HEK293 (cell line): ENCODE measurements around the gene NTN3.

Experiments
- KLF7 ChIP-seq: fragments of 450-650 bp; formaldehyde crosslinking; IDR thresholded peaks from 2 replicates; pipeline ENCODE4 v1.5.1; 2016; ENCODE audit warnings: missing biosample characterization, missing genetic modification characterization, borderline replicate concordance
- KLF8 ChIP-seq: fragments of 450-650 bp; formaldehyde crosslinking; IDR thresholded peaks from 2 replicates; pipeline ENCODE4 v1.5.1; 2016; ENCODE audit warnings: missing biosample characterization, missing genetic modification characterization
- OSR2 ChIP-seq: fragments of 450-650 bp; formaldehyde crosslinking; IDR thresholded peaks from 2 replicates; pipeline ENCODE4 v1.5.1; 2016; ENCODE audit warnings: missing biosample characterization, missing genetic modification characterization
- OVOL3 ChIP-seq: fragments of 450-650 bp; formaldehyde crosslinking; IDR thresholded peaks from 2 replicates; pipeline ENCODE4 v1.5.1; 2016; ENCODE audit warnings: missing biosample characterization, missing genetic modification characterization
- ZFP3 ChIP-seq: fragments of 450-650 bp; formaldehyde crosslinking; IDR thresholded peaks from 2 replicates; pipeline ENCODE4 v1.5.1; 2016; ENCODE audit warnings: low read depth, missing biosample characterization, missing genetic modification characterization
- ZFP37 ChIP-seq: fragments of 450-650 bp; formaldehyde crosslinking; IDR thresholded peaks from 2 replicates; pipeline ENCODE4 v1.5.1; 2016; ENCODE audit warnings: missing biosample characterization, missing genetic modification characterization
- ZIC2 ChIP-seq: fragments of 450-650 bp; formaldehyde crosslinking; IDR thresholded peaks from 2 replicates; pipeline ENCODE4 v1.5.1; 2016; ENCODE audit warnings: missing biosample characterization, missing genetic modification characterization
- ZNF10 ChIP-seq: fragments of 450-650 bp; formaldehyde crosslinking; IDR thresholded peaks from 2 replicates; pipeline ENCODE4 v1.5.1; 2017; ENCODE audit warnings: missing biosample characterization, missing genetic modification characterization
- ZNF155 ChIP-seq: fragments of 450-650 bp; formaldehyde crosslinking; IDR thresholded peaks from 2 replicates; pipeline ENCODE4 v1.5.1; 2016; ENCODE audit warnings: missing biosample characterization, missing genetic modification characterization
- ZNF16 ChIP-seq: fragments of 450-650 bp; formaldehyde crosslinking; IDR thresholded peaks from 2 replicates; pipeline ENCODE4 v1.5.1; 2016; ENCODE audit warnings: low read depth, missing biosample characterization, missing genetic modification characterization
- ZNF169 ChIP-seq: fragments of 450-650 bp; formaldehyde crosslinking; IDR thresholded peaks from 2 replicates; pipeline ENCODE4 v1.5.1; 2016; ENCODE audit warnings: missing biosample characterization, missing genetic modification characterization
- ZNF211 ChIP-seq: fragments of 450-650 bp; formaldehyde crosslinking; IDR thresholded peaks from 2 replicates; pipeline ENCODE4 v1.5.1; 2016; ENCODE audit warnings: low read depth, missing biosample characterization, missing genetic modification characterization
- ZNF23 ChIP-seq: fragments of 450-650 bp; formaldehyde crosslinking; IDR thresholded peaks from 2 replicates; pipeline ENCODE4 v1.5.1; 2016; ENCODE audit warnings: missing biosample characterization, missing genetic modification characterization, borderline replicate concordance
- ZNF24 ChIP-seq: fragments of 450-650 bp; formaldehyde crosslinking; IDR thresholded peaks from 2 replicates; pipeline ENCODE4 v1.5.1; 2016; ENCODE audit warnings: missing biosample characterization, missing genetic modification characterization
- ZNF324 ChIP-seq: fragments of 450-650 bp; formaldehyde crosslinking; IDR thresholded peaks from 2 replicates; pipeline ENCODE4 v1.5.1; 2016; ENCODE audit warnings: missing biosample characterization, missing genetic modification characterization
- ZNF48 ChIP-seq: fragments of 450-650 bp; formaldehyde crosslinking; IDR thresholded peaks from 2 replicates; pipeline ENCODE4 v1.5.1; 2016; ENCODE audit warnings: missing biosample characterization, missing genetic modification characterization
- ZNF529 ChIP-seq: fragments of 450-650 bp; formaldehyde crosslinking; IDR thresholded peaks from 2 replicates; pipeline ENCODE4 v1.5.1; 2017; ENCODE audit warnings: missing genetic modification characterization, missing biosample characterization; ENCODE audit not compliant: insufficient replicate concordance
- ZNF558 ChIP-seq: fragments of 450-650 bp; formaldehyde crosslinking; IDR thresholded peaks from 2 replicates; pipeline ENCODE4 v1.5.1; 2016; ENCODE audit warnings: missing biosample characterization, missing genetic modification characterization
- ZNF629 ChIP-seq: fragments of 450-650 bp; formaldehyde crosslinking; IDR thresholded peaks from 2 replicates; pipeline ENCODE4 v1.5.1; 2017; ENCODE audit warnings: missing biosample characterization, missing genetic modification characterization
- TF ChIP-seq, protein P1 (sequence below): fragments of 450-650 bp; formaldehyde crosslinking; IDR thresholded peaks from 2 replicates; pipeline ENCODE4 v1.5.0; 2017; ENCODE audit warnings: missing biosample characterization, missing genetic modification characterization, borderline replicate concordance
- TF ChIP-seq, protein P2 (sequence below): fragments of 450-650 bp; formaldehyde crosslinking; IDR thresholded peaks from 2 replicates; pipeline ENCODE4 v1.5.1; 2016; ENCODE audit warnings: missing biosample characterization, missing genetic modification characterization
- TF ChIP-seq, protein P3 (sequence below): fragments of 450-650 bp; formaldehyde crosslinking; IDR thresholded peaks from 2 replicates; pipeline ENCODE4 v1.5.1; 2016; ENCODE audit warnings: missing biosample characterization, missing genetic modification characterization
- TF ChIP-seq, protein P4 (sequence below): fragments of 450-650 bp; formaldehyde crosslinking; IDR thresholded peaks from 2 replicates; pipeline ENCODE4 v1.5.1; 2016; ENCODE audit warnings: missing biosample characterization, missing genetic modification characterization
- TF ChIP-seq, protein P5 (sequence below): fragments of 450-650 bp; formaldehyde crosslinking; IDR thresholded peaks from 2 replicates; pipeline ENCODE4 v1.5.1; 2017; ENCODE audit warnings: missing biosample characterization, missing genetic modification characterization
- TF ChIP-seq, protein P6 (sequence below): fragments of 450-650 bp; formaldehyde crosslinking; IDR thresholded peaks from 2 replicates; pipeline ENCODE4; 2016; ENCODE audit warnings: missing biosample characterization, missing genetic modification characterization

NTN3 gene

DNA sequence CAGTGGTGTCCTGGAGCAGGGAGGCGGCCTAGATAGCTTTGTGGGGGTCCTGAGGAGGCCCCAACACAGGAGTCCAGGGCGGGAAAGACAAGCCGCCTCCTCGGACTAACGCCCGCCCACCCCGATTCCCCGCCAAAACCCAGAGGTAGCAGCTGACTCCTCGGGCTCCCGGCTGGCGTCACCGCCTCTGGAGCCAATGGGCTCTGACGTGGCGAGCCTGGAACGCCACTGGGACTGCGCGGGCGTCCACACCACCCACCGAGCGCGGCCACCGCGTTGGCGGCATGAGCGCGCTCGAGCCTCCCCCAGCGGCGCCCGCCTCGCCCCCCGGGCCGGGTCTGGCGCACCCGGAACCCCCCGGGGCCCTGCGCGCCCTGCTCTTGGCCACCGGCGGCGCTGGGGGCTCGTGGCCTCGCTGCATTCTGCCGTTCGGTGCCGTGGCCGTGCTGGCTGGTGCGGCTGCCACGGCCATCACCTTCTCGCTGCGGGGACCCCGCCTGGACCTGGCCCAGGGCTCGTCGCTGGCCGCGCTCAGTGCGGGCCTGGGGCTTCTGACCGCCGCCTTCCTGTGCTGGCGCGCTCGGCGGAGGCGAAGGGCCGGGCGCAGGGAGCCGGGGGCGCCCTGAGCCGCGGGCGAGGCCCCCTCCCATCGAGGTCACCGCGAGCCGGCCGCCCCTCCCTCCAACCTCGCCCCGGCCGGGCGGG is 3.4 kb upstream of the NTN3 start (continued):
- TF ChIP-seq, protein P1, sequence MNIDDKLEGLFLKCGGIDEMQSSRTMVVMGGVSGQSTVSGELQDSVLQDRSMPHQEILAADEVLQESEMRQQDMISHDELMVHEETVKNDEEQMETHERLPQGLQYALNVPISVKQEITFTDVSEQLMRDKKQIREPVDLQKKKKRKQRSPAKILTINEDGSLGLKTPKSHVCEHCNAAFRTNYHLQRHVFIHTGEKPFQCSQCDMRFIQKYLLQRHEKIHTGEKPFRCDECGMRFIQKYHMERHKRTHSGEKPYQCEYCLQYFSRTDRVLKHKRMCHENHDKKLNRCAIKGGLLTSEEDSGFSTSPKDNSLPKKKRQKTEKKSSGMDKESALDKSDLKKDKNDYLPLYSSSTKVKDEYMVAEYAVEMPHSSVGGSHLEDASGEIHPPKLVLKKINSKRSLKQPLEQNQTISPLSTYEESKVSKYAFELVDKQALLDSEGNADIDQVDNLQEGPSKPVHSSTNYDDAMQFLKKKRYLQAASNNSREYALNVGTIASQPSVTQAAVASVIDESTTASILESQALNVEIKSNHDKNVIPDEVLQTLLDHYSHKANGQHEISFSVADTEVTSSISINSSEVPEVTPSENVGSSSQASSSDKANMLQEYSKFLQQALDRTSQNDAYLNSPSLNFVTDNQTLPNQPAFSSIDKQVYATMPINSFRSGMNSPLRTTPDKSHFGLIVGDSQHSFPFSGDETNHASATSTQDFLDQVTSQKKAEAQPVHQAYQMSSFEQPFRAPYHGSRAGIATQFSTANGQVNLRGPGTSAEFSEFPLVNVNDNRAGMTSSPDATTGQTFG (tag by site-specific recombination) = no peak
- TF ChIP-seq ZIC2 (tag by site-specific recombination) (peak; percentile 73), ZNF16 (tag by site-specific recombination) (no peak), ZNF169 (tag by site-specific recombination) (no peak), ZNF324 (tag by site-specific recombination) (no peak; the same call in 1 of the 2 replicates), ZNF10 (no peak), ZNF629 (peak; percentile 94), ZFP37 (tag by site-specific recombination) (no peak), KLF7 (tag by site-specific recombination) (no peak), ZNF155 (no peak), ZNF24 (0 out of 2 replicates have a peak, but pooled peaks have one; percentile 29), ZNF48 (tag by site-specific recombination) (no peak), OVOL3 (tag by site-specific recombination) (no peak), ZNF529 (no peak), KLF8 (tag by site-specific recombination) (peak; percentile 40; the same call in 1 of the 2 replicates), ZNF211 (tag by site-specific recombination) (no peak), ZNF558 (tag by site-specific recombination) (no peak), OSR2 (tag by site-specific recombination) (peak; percentile 94), ZNF23 (tag by site-specific recombination) (no peak), ZFP3 (tag by site-specific recombination) (no peak)
- TF ChIP-seq, protein P2, sequence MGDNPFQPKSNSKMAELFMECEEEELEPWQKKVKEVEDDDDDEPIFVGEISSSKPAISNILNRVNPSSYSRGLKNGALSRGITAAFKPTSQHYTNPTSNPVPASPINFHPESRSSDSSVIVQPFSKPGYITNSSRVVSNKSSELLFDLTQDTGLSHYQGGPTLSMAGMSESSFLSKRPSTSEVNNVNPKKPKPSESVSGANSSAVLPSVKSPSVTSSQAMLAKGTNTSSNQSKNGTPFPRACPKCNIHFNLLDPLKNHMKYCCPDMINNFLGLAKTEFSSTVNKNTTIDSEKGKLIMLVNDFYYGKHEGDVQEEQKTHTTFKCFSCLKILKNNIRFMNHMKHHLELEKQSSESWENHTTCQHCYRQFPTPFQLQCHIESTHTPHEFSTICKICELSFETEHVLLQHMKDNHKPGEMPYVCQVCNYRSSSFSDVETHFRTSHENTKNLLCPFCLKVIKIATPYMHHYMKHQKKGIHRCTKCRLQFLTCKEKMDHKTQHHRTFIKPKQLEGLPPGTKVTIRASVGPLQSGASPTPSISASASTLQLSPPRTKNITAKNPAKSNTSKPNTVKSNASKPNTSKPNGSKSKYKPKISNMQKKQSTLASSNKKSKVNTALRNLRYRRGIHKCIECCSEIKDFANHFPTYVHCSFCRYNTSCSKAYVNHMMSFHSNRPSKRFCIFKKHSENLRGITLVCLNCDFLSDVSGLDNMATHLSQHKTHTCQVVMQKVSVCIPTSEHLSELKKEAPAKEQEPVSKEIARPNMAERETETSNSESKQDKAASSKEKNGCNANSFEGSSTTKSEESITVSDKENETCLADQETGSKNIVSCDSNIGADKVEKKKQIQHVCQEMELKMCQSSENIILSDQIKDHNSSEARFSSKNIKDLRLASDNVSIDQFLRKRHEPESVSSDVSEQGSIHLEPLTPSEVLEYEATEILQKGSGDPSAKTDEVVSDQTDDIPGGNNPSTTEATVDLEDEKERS (tag by site-specific recombination) = no peak
- TF ChIP-seq, protein P3, sequence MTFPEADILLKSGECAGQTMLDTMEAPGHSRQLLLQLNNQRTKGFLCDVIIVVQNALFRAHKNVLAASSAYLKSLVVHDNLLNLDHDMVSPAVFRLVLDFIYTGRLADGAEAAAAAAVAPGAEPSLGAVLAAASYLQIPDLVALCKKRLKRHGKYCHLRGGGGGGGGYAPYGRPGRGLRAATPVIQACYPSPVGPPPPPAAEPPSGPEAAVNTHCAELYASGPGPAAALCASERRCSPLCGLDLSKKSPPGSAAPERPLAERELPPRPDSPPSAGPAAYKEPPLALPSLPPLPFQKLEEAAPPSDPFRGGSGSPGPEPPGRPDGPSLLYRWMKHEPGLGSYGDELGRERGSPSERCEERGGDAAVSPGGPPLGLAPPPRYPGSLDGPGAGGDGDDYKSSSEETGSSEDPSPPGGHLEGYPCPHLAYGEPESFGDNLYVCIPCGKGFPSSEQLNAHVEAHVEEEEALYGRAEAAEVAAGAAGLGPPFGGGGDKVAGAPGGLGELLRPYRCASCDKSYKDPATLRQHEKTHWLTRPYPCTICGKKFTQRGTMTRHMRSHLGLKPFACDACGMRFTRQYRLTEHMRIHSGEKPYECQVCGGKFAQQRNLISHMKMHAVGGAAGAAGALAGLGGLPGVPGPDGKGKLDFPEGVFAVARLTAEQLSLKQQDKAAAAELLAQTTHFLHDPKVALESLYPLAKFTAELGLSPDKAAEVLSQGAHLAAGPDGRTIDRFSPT (tag by site-specific recombination) = no peak
- TF ChIP-seq, protein P4, sequence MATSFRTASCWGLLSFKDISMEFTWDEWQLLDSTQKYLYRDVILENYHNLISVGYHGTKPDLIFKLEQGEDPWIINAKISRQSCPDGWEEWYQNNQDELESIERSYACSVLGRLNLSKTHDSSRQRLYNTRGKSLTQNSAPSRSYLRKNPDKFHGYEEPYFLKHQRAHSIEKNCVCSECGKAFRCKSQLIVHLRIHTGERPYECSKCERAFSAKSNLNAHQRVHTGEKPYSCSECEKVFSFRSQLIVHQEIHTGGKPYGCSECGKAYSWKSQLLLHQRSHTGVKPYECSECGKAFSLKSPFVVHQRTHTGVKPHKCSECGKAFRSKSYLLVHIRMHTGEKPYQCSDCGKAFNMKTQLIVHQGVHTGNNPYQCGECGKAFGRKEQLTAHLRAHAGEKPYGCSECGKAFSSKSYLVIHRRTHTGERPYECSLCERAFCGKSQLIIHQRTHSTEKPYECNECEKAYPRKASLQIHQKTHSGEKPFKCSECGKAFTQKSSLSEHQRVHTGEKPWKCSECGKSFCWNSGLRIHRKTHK = no peak
- TF ChIP-seq, protein P5, sequence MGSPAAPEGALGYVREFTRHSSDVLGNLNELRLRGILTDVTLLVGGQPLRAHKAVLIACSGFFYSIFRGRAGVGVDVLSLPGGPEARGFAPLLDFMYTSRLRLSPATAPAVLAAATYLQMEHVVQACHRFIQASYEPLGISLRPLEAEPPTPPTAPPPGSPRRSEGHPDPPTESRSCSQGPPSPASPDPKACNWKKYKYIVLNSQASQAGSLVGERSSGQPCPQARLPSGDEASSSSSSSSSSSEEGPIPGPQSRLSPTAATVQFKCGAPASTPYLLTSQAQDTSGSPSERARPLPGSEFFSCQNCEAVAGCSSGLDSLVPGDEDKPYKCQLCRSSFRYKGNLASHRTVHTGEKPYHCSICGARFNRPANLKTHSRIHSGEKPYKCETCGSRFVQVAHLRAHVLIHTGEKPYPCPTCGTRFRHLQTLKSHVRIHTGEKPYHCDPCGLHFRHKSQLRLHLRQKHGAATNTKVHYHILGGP = no peak
- TF ChIP-seq, protein P6, sequence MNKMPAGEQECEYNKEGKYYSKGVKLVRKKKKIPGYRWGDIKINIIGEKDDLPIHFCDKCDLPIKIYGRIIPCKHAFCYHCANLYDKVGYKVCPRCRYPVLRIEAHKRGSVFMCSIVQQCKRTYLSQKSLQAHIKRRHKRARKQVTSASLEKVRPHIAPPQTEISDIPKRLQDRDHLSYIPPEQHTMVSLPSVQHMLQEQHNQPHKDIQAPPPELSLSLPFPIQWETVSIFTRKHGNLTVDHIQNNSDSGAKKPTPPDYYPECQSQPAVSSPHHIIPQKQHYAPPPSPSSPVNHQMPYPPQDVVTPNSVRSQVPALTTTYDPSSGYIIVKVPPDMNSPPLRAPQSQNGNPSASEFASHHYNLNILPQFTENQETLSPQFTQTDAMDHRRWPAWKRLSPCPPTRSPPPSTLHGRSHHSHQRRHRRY = no peak
